ENCODE data around the gene SHH. TPM values are rescaled to one million over a fixed set of nuclear protein-coding genes. Genes with fewer than 3 reads are reported as not detected.

SHH gene
- 0.26 TPM for total RNA-seq (ENCODE audit: unreplicated experiment)
- long read RNA-seq: 0 reads

DNA sequence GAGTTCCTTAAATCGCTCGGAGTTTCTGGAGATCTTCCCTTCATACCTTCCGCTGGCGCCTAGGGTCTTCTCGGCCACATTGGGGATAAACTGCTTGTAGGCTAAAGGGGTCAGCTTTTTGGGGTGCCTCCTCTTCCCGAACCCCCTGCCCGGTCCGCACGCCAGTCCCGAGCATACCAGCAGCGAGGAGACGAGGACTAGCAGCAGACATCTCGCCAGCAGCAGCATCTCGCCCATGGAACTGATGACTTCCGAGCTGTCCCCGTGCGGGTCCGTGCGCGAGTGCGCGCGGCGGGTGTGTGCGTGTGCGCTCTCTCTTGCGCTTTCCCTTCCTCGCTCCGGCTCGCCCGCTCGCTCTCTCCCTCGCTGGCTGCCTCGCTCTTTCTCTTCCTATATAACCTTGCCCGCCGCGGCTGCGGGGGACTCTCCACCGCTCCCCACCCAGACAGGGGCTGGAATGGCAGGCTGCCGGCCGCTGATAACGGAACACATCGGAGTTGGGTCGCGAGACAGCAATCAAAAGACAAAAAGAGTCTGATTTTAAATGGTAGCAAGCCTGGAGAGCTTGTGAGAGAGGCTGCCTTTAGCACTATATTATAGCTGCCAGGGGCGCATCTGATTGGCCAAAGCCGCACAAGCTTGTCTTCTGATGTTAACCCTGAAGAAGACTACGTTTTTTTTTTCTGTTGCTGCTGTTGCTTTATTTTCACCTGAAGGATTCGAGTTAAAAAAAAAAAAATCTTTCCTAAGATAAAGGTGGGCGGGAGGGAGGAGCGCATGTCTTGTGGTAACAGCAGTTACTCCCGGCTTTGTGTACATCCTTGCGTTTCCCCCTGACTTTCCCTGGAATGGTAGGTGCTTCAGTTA lies at the start of gene SHH:
TSS of gene SHH (minus strand) at position 569 of the 867 bp plus-strand sequence. CDS start at position 228, 341 bp downstream.
- Mint-ChIP-seq H3K4me1 (ENCODE audit: unreplicated experiment) (peaks cover 31% of the 10 kb centered on the region), H3K9me3 (ENCODE audit: unreplicated experiment) (no peaks in the 10 kb centered on the region), H3K36me3 (ENCODE audit: low read depth, unreplicated experiment) (peaks cover 4% of the 10 kb centered on the region), H3K27me3 (ENCODE audit: unreplicated experiment) (peaks cover 49% of the 10 kb centered on the region), H3K4me3 (ENCODE audit: unreplicated experiment) (peak within 1 kb of the TSS; percentile 74), H3K27ac (ENCODE audit: unreplicated experiment) (no peak within 1 kb of the TSS)
- DNase-seq (ENCODE audit: low spot score): no peak
- TF ChIP-seq, protein P1, sequence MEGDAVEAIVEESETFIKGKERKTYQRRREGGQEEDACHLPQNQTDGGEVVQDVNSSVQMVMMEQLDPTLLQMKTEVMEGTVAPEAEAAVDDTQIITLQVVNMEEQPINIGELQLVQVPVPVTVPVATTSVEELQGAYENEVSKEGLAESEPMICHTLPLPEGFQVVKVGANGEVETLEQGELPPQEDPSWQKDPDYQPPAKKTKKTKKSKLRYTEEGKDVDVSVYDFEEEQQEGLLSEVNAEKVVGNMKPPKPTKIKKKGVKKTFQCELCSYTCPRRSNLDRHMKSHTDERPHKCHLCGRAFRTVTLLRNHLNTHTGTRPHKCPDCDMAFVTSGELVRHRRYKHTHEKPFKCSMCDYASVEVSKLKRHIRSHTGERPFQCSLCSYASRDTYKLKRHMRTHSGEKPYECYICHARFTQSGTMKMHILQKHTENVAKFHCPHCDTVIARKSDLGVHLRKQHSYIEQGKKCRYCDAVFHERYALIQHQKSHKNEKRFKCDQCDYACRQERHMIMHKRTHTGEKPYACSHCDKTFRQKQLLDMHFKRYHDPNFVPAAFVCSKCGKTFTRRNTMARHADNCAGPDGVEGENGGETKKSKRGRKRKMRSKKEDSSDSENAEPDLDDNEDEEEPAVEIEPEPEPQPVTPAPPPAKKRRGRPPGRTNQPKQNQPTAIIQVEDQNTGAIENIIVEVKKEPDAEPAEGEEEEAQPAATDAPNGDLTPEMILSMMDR (IDR thresholded peaks at IDR 0.05; ENCODE audit: unreplicated experiment): no peak

DNA sequence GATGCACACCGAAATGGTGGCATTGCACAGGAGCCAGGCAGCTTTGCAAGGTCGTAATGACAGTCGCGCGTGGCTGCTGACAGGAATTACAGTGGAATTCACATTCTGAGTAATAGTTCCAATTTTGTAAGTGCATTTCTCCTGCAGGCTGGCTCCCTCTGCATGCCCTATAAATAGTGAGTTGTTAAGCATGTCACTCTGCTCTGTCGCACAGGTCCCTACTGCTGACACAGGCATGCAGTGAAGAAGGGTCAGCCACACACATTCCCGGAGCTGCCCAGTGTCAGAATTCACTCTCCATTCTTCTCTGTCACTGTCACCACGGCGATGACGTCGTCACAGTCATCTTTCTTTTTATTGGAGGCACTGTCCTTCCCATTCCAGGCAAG lies 49.2 kb upstream of the SHH start:
- Mint-ChIP-seq H3K27me3 (ENCODE audit: unreplicated experiment) (peaks cover 2% of the 10 kb centered on the region), H3K9me3 (ENCODE audit: unreplicated experiment) (no peaks in the 10 kb centered on the region), H3K4me1 (ENCODE audit: unreplicated experiment) (no peaks in the 10 kb centered on the region), H3K4me3 (ENCODE audit: unreplicated experiment) (no peak overlapping the region), H3K27ac (ENCODE audit: unreplicated experiment) (no peak overlapping the region), H3K36me3 (ENCODE audit: low read depth, unreplicated experiment) (no peaks in the 10 kb centered on the region)
- no peak for DNase-seq (ENCODE audit: low spot score)
- TF ChIP-seq, protein P1 (IDR thresholded peaks at IDR 0.05; ENCODE audit: unreplicated experiment): no peak

DNA sequence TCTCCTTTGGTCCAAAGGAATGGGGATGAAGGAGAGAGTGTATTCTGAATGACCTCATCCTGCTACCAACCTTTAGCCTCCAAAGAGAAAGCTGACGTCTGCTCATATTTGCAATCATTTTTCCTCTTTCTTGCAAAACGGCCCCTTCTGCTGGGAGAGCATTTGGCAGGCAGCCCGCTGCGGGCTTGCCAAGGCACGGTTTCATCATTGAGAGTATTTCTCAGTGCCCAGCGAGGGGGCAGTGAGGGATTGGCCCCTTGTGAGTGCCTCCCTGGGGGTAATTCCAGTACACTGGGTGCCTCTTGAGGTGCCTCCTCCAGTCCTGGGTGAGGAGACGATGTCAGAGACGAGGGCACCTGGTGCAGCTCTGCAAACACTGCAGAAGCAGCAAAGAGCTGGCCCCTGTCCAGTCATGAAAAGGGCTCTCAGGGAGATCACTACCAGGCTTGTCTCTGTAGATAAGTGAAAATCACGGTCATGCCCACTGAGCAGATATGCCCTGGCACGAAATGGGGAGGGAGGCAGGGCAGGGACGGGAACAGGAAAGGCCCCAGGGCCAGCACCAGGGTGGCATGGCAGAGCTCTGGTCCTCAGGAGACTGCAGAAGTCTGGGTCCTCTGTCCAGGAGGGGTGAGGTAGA lies 48.7 kb upstream of the SHH start:
- Mint-ChIP-seq H3K36me3 (ENCODE audit: low read depth, unreplicated experiment) (no peaks in the 10 kb centered on the region), H3K4me3 (ENCODE audit: unreplicated experiment) (no peak overlapping the region), H3K27me3 (ENCODE audit: unreplicated experiment) (peaks cover under 1% of the 10 kb centered on the region), H3K9me3 (ENCODE audit: unreplicated experiment) (no peaks in the 10 kb centered on the region), H3K4me1 (ENCODE audit: unreplicated experiment) (no peaks in the 10 kb centered on the region), H3K27ac (ENCODE audit: unreplicated experiment) (no peak overlapping the region)
- TF ChIP-seq, protein P1 (IDR thresholded peaks at IDR 0.05; ENCODE audit: unreplicated experiment): no peak
- DNase-seq (ENCODE audit: low spot score): no peak

DNA sequence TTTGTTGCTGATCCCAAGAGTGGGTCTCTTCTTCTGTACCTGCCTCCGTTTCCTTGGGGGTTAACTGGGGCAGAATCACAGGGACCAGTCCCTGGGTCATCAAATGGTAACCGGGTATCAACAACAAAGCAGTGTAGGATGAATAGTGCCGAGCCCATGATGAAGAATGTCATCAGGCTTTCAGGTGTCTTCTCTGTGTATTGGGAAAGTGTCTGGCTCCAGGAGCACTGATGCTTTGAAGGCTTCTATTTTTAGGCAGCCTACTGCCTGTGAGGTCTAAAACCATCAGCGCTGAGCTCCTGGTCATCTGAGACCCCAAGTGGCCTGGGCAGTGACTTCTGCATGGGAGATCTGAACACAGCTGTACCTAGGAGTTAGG lies 48.2 kb upstream of the SHH start:
- H3K4me1 Mint-ChIP-seq (ENCODE audit: unreplicated experiment): no peaks in the 10 kb centered on the region
- no peak overlapping the region for H3K27ac Mint-ChIP-seq (ENCODE audit: unreplicated experiment)
- no peaks in the 10 kb centered on the region for H3K36me3 Mint-ChIP-seq (ENCODE audit: low read depth, unreplicated experiment)
- no peak overlapping the region for H3K4me3 Mint-ChIP-seq (ENCODE audit: unreplicated experiment)
- H3K27me3 Mint-ChIP-seq (ENCODE audit: unreplicated experiment): no peaks in the 10 kb centered on the region
- H3K9me3 Mint-ChIP-seq (ENCODE audit: unreplicated experiment): no peaks in the 10 kb centered on the region
- TF ChIP-seq, protein P1 (IDR thresholded peaks at IDR 0.05; ENCODE audit: unreplicated experiment): no peak
- no peak for DNase-seq (ENCODE audit: low spot score)

Data from endothelial cell (in vitro differentiated cells).